Activated CD4-positive, alpha-beta T cell treated with anti-CD3 and anti-CD28 coated beads for 36 hours (primary cell): ENCODE measurements around the gene CD226. TPM values are rescaled to one million over a fixed set of nuclear protein-coding genes. Genes with fewer than 3 reads are reported as not detected.
"Not testable (repeated sequence)": the region's sequence is repeated elsewhere in the genome, so short reads cannot be mapped to it uniquely, and the experiment has no call there.

Experiments used
- ATAC-seq: fragments of 200-7000 bp; cut with Tn5 transposase; one replicate; pipeline ENCODE4 v1.10.0; 2021; ENCODE audit warnings: mild to moderate bottlenecking, moderate library complexity
- CTCF ChIA-PET: fragments of 350-600 bp; sonication (Branson Sonifier 250); formaldehyde crosslinking; loops from one replicate; lab custom pipeline; 2021; ENCODE audit warnings: antibody characterized with exemption; lab: Charles Lee
- POLR2A ChIA-PET: fragments of 350-600 bp; sonication (Branson Sonifier 250); formaldehyde crosslinking; loops from one replicate; lab custom pipeline; 2021; ENCODE audit warnings: antibody characterized with exemption, inconsistent platforms; lab: Charles Lee
- DNase-seq: peaks from one replicate; pipeline ENCODE4 v3.0.0-alpha.2; 2020
- H3K27ac Mint-ChIP-seq: one replicate; pipeline ENCODE4 v1.8.0; 2021; ENCODE audit warnings: mixed read lengths
- H3K27me3 Mint-ChIP-seq: one replicate; pipeline ENCODE4 v1.8.0; 2021; ENCODE audit warnings: mixed read lengths
- H3K36me3 Mint-ChIP-seq: one replicate; pipeline ENCODE4 v1.8.0; 2021; ENCODE audit warnings: low read depth, mixed read lengths
- H3K4me1 Mint-ChIP-seq: one replicate; pipeline ENCODE4 v1.8.0; 2021; ENCODE audit warnings: mixed read lengths
- H3K4me3 Mint-ChIP-seq: one replicate; pipeline ENCODE4 v1.8.0; 2021; ENCODE audit warnings: mild to moderate bottlenecking, moderate library complexity, mixed read lengths
- H3K9me3 Mint-ChIP-seq: one replicate; pipeline ENCODE4 v1.8.0; 2021; ENCODE audit warnings: low read depth, mixed read lengths
- intact Hi-C, 2 experiments: fragments of 100-400 bp; cut with DNase I in 1 of 2; cut with micrococcal nuclease in 1 of 2; formaldehyde crosslinking; loops; one replicate each; pipeline versions ENCODE4 v1.14.2 to v1.15.1; 2022 to 2024; cut with DNase I, micrococcal nuclease
- total RNA-seq, 2 experiments: library from RNA; stranded (reverse); gene quantifications; one replicate each; pipeline ENCODE4 v1.2.3, GENCODE V29; 2021

The CD226 gene
- total RNA-seq, 2 experiments from 2014 or later = 53.3 to 56.9 TPM

DNA sequence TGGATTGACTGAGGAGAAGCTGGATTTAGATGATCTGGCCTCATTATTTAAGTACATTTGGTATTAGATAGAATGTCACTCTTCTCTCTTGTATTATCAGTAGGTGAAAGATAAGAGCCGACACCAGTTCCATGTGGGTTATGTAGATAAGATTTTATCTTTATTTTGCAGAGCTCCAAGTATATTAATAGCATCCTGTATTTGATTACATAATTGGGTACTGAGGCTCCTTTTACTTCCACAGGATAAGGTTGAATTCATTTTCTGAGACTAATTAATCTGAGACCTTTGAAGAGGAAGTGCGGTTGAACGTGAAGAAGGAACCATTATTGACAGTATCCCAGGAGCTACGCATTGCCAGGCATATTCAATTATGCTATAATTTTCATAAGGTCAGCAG, 32.8 kb upstream of the CD226 start:
- intact Hi-C loops = loop anchor here in 1 of 2 experiments (5.0 kb wide), 1 partner anchor 33 kb away; the partner anchor contains the start of gene CD226
- H3K4me1 Mint-ChIP-seq = peaks cover 46% of the 10 kb centered on the region
- H3K9me3 Mint-ChIP-seq = peaks cover 18% of the 10 kb centered on the region
- peaks cover 27% of the 10 kb centered on the region for H3K36me3 Mint-ChIP-seq
- no peak for ATAC-seq
- H3K27ac Mint-ChIP-seq = no peak overlapping the region
- ChIA-PET POLR2A (no interaction called here), CTCF (interaction anchor here (0.8 to 1.3 kb wide), 2 partner anchors 16 to 18 kb away, joined by 3 read pairs; no protein-coding TSS in a partner anchor)
- no peak overlapping the region for H3K4me3 Mint-ChIP-seq
- DNase-seq = no peak
- no peaks in the 10 kb centered on the region for H3K27me3 Mint-ChIP-seq

DNA sequence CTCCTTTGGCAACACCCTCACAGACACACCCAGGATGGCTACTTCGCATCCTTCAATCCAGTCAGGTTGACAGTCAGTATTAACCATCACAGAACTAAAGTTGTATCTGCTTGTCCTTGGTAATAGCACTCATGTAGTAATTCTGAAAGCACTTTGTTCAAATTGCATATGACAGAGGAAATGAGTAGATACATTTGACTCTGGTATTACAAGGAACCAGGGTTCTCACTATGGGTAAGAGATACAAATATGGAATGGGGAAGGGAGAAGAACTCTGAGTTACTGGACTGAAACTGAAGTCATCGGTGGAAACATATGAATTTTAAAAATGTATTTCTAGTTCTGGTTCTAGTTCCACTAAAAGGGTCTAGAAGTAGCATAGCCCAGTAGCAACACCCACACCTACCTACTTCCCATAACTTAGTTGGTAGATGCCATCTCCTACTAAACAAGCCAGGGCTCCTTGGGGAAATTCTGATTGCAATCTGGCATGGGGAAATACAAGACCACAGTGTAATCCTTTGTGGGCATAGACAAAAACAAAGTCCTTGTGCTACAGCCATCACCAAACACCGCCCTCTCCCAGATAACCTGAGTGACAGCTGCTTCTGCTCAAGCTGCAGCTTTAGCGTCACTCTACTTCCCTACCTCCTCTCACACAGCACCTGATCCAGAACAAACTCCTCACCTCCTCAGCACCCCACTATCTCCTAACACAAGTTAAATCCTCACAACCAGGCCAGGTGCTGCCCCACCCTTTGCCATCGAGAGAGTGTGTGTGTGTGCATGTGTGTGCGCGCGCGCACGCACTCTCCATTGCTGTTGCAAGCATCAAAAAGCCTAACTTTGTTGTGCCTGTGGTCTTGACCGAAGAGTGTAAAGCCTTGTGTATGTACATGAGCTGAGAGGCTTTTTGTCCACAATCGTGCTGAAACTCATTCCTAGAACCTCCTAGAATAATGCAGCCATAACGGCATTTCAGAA, 31.4 kb upstream of the CD226 start:
- H3K27me3 Mint-ChIP-seq = no peaks in the 10 kb centered on the region
- peak; percentile 86 for ATAC-seq
- H3K27ac Mint-ChIP-seq = peak overlapping the region; percentile 48
- peak; percentile 17 for DNase-seq
- POLR2A ChIA-PET = no interaction called here
- CTCF ChIA-PET = interaction anchor here (0.5 kb wide), 1 partner anchor 79 kb away, joined by 3 read pairs; no protein-coding TSS in a partner anchor
- peaks cover 18% of the 10 kb centered on the region for H3K9me3 Mint-ChIP-seq
- H3K4me1 Mint-ChIP-seq = peaks cover 46% of the 10 kb centered on the region
- peaks cover 27% of the 10 kb centered on the region for H3K36me3 Mint-ChIP-seq
- H3K4me3 Mint-ChIP-seq = no peak overlapping the region
- intact Hi-C loops = loop anchor here (1.0 to 10.0 kb wide), 4 partner anchors 21 to 514 kb away; no protein-coding TSS in a partner anchor

DNA sequence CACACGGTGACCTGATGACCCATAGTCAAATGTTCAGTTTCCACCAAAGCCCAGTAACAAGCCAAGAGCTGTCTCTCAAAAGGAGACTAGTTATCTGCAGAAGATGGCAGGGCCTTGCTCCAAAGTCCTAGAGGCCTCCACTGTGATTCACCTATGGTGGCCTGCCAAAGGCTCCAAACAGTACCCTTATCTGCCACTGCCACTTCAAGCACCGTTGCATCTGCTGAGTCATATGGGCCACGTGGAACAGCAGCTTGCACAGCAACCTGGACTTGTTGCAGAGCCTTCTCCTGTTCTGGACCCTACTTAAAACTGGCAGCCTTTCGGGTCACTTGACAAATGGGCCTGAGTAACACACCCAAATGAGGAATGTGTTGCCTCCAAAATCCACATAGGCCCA, 27.6 kb upstream of the CD226 start:
- ATAC-seq, DNase-seq, H3K4me3 Mint-ChIP-seq, H3K27ac Mint-ChIP-seq, CTCF ChIA-PET, H3K27me3 Mint-ChIP-seq: not testable (repeated sequence)
- H3K36me3 Mint-ChIP-seq = peaks cover 31% of the 10 kb centered on the region
- POLR2A ChIA-PET = interaction anchor here (0.6 kb wide), 1 partner anchor 28 kb away, joined by 4 read pairs; the partner anchor contains the start of gene CD226
- peaks cover 22% of the 10 kb centered on the region for H3K9me3 Mint-ChIP-seq
- intact Hi-C loops = loop anchor here in 1 of 2 experiments (10.0 kb wide), 1 partner anchor 510 kb away; no protein-coding TSS in a partner anchor
- peaks cover 21% of the 10 kb centered on the region for H3K4me1 Mint-ChIP-seq

DNA sequence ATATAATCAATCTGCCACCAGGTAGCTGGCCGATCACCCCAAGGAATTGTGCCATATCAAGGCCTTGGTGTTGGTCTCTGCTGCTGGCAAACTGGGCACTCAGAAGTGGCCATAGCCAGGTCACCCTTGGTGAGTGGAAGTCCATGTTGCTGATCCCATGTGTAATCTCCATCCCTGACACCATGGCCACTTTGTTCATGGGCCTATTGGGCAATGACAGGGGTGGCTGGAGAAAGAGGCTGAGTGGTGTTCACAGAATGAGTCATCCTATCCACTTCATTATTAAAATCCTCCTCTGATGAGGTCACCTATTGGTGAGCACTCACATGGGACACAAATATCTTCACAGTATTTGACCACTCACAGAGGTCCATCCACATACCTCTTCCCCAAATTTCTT, 26.7 kb upstream of the CD226 start:
- Mint-ChIP-seq H3K27ac (no peak overlapping the region), H3K9me3 (peaks cover 22% of the 10 kb centered on the region), H3K27me3 (no peaks in the 10 kb centered on the region), H3K4me1 (peaks cover 11% of the 10 kb centered on the region), H3K4me3 (no peak overlapping the region), H3K36me3 (peaks cover 29% of the 10 kb centered on the region)
- DNase-seq (no peak), ATAC-seq (no peak)
- CTCF ChIA-PET = no interaction called here
- POLR2A ChIA-PET = no interaction called here
- intact Hi-C loops = loop anchor here in 1 of 2 experiments (10.0 kb wide), 1 partner anchor 510 kb away; no protein-coding TSS in a partner anchor

DNA sequence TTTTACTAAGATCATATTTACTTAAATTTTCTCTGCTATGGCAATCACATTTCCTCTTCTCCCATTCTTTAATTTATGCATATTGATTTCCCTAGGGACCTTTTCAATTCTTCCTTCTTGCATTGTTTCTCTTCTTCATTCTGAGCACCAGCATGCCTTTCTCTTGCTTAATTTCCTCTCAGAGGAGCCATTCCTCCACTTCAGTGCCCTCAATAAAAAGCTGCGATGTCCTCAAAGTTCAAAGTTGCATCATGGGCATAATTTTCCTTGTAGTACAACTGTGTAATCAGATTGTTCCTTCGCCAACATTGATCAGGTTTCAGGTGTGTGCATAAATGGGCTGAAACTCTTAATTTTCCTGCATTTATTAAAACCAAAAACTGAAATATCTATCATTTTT, 21.8 kb upstream of the CD226 start:
- H3K4me3 Mint-ChIP-seq = no peak overlapping the region
- H3K36me3 Mint-ChIP-seq = peaks cover 6% of the 10 kb centered on the region
- ATAC-seq = no peak
- DNase-seq = no peak
- intact Hi-C loops = no loop called here
- ChIA-PET POLR2A (no interaction called here), CTCF (no interaction called here)
- H3K27me3 Mint-ChIP-seq = no peaks in the 10 kb centered on the region
- peaks cover 4% of the 10 kb centered on the region for H3K9me3 Mint-ChIP-seq
- peaks cover 34% of the 10 kb centered on the region for H3K4me1 Mint-ChIP-seq
- H3K27ac Mint-ChIP-seq = no peak overlapping the region

DNA sequence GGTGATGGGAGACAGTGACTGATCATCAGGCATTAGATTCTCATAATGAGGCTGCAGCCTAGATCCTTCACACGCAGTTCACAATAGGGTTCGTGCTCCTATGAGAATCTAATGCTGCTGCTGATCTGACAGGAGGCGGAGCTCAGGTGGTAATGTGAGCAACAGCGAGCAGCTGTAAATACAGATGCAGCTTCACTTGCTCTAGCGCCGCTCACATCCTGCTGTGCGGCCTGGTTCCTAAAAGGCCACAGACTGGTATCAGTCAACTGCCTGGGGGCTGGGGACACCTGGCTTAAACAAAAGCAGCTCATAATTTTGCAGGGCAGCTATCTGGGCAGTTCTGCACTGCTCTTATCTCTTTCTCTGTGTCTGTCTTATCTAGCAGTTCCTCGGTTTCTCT, 20.4 kb upstream of the CD226 start:
- no peak overlapping the region for H3K4me3 Mint-ChIP-seq
- intact Hi-C loops = no loop called here
- peaks cover 4% of the 10 kb centered on the region for H3K9me3 Mint-ChIP-seq
- ATAC-seq (peak; percentile 98), DNase-seq (peak; percentile 74)
- POLR2A ChIA-PET = interaction anchor here (1.6 kb wide), 1 partner anchor 9 kb away, joined by 8 read pairs; no protein-coding TSS in a partner anchor
- H3K36me3 Mint-ChIP-seq = peaks cover 6% of the 10 kb centered on the region
- H3K27ac Mint-ChIP-seq = no peak overlapping the region
- no peaks in the 10 kb centered on the region for H3K27me3 Mint-ChIP-seq
- peaks cover 34% of the 10 kb centered on the region for H3K4me1 Mint-ChIP-seq
- CTCF ChIA-PET = interaction anchor here (0.8 to 2.2 kb wide), 3 partner anchors 9 to 70 kb away, joined by 4 to 11 read pairs (median 7); no protein-coding TSS in a partner anchor

DNA sequence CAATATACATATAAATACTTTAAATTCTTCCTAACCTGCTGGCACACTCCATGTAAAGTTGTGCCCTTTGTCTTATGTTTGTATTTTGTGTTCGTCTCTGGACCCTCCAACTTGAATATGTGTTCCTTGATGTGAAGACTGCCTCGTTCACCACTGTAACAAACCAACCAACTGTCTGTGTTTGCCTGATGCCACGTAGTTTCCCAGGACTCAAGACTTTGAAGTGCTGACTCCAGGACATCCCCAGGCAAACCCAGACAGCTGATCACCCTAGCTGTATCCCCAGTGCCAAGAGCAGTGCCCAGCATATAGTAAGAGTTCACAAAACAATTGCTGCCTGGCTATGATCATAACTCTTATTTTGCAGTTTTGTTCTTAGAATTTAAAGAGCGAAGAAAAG, 15.5 kb upstream of the CD226 start:
- POLR2A ChIA-PET = no interaction called here
- Mint-ChIP-seq H3K36me3 (peaks cover 2% of the 10 kb centered on the region), H3K27ac (no peak overlapping the region), H3K4me1 (peaks cover 27% of the 10 kb centered on the region), H3K9me3 (no peaks in the 10 kb centered on the region), H3K4me3 (no peak overlapping the region), H3K27me3 (no peaks in the 10 kb centered on the region)
- intact Hi-C loops = no loop called here
- DNase-seq (no peak), ATAC-seq (no peak)
- CTCF ChIA-PET = interaction anchor here (1.1 kb wide), 1 partner anchor 17 kb away, joined by 3 read pairs; no protein-coding TSS in a partner anchor

DNA sequence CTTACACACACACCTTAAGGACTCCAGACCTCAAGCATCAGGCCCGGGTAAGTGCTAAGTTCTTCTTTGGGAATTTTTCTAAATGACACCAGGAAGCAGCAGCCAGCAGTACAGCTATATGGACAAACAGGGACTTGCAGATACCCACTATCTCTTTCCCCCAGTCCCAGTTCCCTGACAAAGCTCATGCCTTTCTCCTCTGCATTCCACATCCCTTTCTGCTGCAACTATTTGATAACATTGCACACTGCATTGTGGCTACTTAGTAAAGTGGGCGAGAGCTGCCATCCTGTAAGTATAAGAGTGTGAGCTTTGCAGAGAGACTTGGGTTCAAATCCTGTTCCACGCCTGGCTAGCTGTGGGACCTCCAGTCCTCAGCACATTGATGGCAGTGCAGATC, 14.0 kb upstream of the CD226 start:
- Mint-ChIP-seq H3K27me3 (no peaks in the 10 kb centered on the region), H3K4me3 (no peak overlapping the region), H3K27ac (no peak overlapping the region), H3K36me3 (peaks cover 2% of the 10 kb centered on the region), H3K9me3 (no peaks in the 10 kb centered on the region), H3K4me1 (peaks cover 13% of the 10 kb centered on the region)
- ATAC-seq = no peak
- intact Hi-C loops = no loop called here
- POLR2A ChIA-PET = no interaction called here
- CTCF ChIA-PET = interaction anchor here (0.6 kb wide), 1 partner anchor 45 kb away, joined by 3 read pairs; no protein-coding TSS in a partner anchor
- DNase-seq = no peak

DNA sequence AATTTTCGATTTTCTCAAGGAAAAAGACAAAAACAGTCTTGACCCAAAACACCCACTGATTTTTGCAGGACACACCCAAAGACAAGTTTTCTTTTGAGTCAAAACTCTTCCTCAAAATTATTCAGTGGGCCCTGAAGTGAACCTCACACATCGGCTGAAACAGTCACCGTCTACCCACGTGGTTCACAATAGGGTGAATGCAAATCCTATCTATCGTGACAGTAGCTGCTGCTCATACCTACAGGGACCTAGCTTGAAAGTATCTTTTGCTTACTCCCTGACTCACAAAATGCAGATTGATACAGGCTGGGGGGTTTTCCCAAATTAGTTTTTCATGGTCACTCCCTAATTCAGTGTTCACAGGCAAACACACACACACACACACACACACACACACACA, 10.7 kb upstream of the CD226 start:
- Mint-ChIP-seq H3K27ac (no peak overlapping the region), H3K36me3 (peaks cover 3% of the 10 kb centered on the region), H3K4me3 (no peak overlapping the region), H3K9me3 (no peaks in the 10 kb centered on the region), H3K4me1 (peaks cover 13% of the 10 kb centered on the region), H3K27me3 (no peaks in the 10 kb centered on the region)
- CTCF ChIA-PET = interaction anchor here (1.0 to 2.9 kb wide), 9 partner anchors 10 to 84 kb away, joined by 4 to 12 read pairs (median 6); no protein-coding TSS in a partner anchor
- POLR2A ChIA-PET = interaction anchor here (1.0 to 1.5 kb wide), 6 partner anchors 10 to 73 kb away, joined by 4 to 8 read pairs (median 8); no protein-coding TSS in a partner anchor
- DNase-seq = peak; percentile 72
- peak; percentile 73 for ATAC-seq
- intact Hi-C loops = loop anchor here (1.0 to 10.0 kb wide), 6 partner anchors 14 to 321 kb away; partner anchors contain the start of gene RTTN (in 1 of the 2)

DNA sequence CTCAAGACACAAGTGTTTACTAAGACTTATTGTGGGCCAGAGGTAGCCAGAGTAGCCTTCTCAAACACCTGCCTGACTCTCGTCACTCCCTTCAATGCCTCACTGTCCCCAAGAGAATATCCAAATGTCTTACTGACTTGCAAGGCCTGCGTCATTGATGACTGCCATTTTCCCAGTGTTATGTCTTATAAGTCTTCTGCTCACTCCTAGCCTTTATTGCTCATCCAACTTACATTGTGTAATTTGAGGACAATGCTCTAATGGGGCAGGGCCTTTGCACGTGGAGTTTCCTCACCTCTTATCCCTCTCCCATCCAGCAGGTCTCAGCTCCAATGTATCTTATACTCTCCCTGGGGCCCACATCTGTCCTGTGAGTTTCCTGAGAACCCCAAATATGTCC, 10.1 kb upstream of the CD226 start:
- Mint-ChIP-seq H3K4me1 (peaks cover 19% of the 10 kb centered on the region), H3K27me3 (no peaks in the 10 kb centered on the region), H3K9me3 (peaks cover 2% of the 10 kb centered on the region), H3K4me3 (no peak overlapping the region), H3K36me3 (peaks cover 9% of the 10 kb centered on the region), H3K27ac (no peak overlapping the region)
- ChIA-PET CTCF (no interaction called here), POLR2A (interaction anchor here (1.9 to 2.1 kb wide), 2 partner anchors 22 to 59 kb away, joined by 18 to 19 read pairs; no protein-coding TSS in a partner anchor)
- intact Hi-C loops = loop anchor here (1.0 to 10.0 kb wide), 11 partner anchors 8 to 320 kb away; partner anchors contain the start of gene RTTN (in 1 of the 2)
- DNase-seq = peak; percentile 37
- ATAC-seq = peak; percentile 2
